Right atrium auricular region (tissue), 2 donors: ENCODE measurements around the gene AACS. TPM values are rescaled to one million over a fixed set of nuclear protein-coding genes. Genes with fewer than 3 reads are reported as not detected.
"Not testable (repeated sequence)": the region's sequence is repeated elsewhere in the genome, so short reads cannot be mapped to it uniquely, and the experiment has no call there.

Source experiments
- DNase-seq: peaks from one replicate; pipeline ENCODE4 v3.0.0-alpha.2; 2019; ENCODE audit warnings: low spot score
- H3K27ac ChIP-seq, 2 donors: fragments of 200-600 bp; sonication (generic); 1 replicate in 1 of 2; 2 replicates in 1 of 2; pipeline ENCODE4 v1.5.1; 2016 to 2019
- H3K27me3 ChIP-seq, 2 donors: fragments of 200-600 bp; sonication (generic); one replicate each; pipeline versions ENCODE4 v1.5.1 to v1.6.0; 2017 to 2019
- H3K36me3 ChIP-seq: fragments of 200-600 bp; sonication (generic); one replicate; pipeline ENCODE4 v1.5.1; 2016
- H3K4me1 ChIP-seq, 2 donors: fragments of 200-600 bp; sonication (generic); one replicate each; pipeline versions ENCODE4 v1.5.1 to v1.6.0; 2017 to 2019
- H3K4me3 ChIP-seq, 2 donors: fragments of 200-600 bp; sonication (generic); 1 replicate in 1 of 2; 2 replicates in 1 of 2; pipeline ENCODE4 v1.5.1; 2017 to 2019; ENCODE audit warnings: mild to moderate bottlenecking in 1 of 2, moderate library complexity in 1 of 2
- H3K9me3 ChIP-seq, 2 donors: fragments of 200-600 bp; sonication (generic); one replicate each; pipeline ENCODE4 v1.5.1; 2019
- CTCF ChIP-seq, 2 donors: fragments of 200-600 bp; sonication (generic); IDR thresholded peaks; one replicate each; pipeline ENCODE4 v1.5.1; 2019; ENCODE audit warnings: antibody characterized with exemption in 2 of 2
- total RNA-seq, 2 donors: library from RNA; depleted of rRNA; stranded (reverse); fragments of >200 nt; gene quantifications; one replicate each; pipeline ENCODE4 v1.1.0, GENCODE V29; 2016

The AACS gene
- total RNA-seq, 2 donors from 2014 or later: 7.4 to 11.7 TPM

- no peak for TF ChIP-seq CTCF (IDR thresholded peaks at IDR 0.05)
- Histone ChIP-seq H3K27ac (no peak overlapping the region), H3K4me1 (no peaks in the 10 kb centered on the region), H3K4me3 (no peak overlapping the region), H3K9me3 (no peaks in the 10 kb centered on the region), H3K27me3 (no peaks in the 10 kb centered on the region), H3K36me3 (no peaks in the 10 kb centered on the region)
- no peak for DNase-seq
Measured at GRCh38 chr12:125137766-125138344, 72.6 kb downstream of the AACS start.

GRCh38 chr12:125140279-125141209 lies 75.3 kb downstream of the AACS start:
- Histone ChIP-seq H3K4me1 (peaks cover 0 to 9% of the 10 kb centered on the region in 2 donors), H3K4me3 (no peak overlapping the region), H3K27me3 (no peaks in the 10 kb centered on the region), H3K9me3 (no peaks in the 10 kb centered on the region), H3K27ac (no peak overlapping the region), H3K36me3 (no peaks in the 10 kb centered on the region)
- TF ChIP-seq CTCF (IDR thresholded peaks at IDR 0.05): no peak
- no peak for DNase-seq

GRCh38 chr12:125141210-125141573 lies 76.0 kb downstream of the AACS start:
- H3K36me3 ChIP-seq, H3K27me3 ChIP-seq, H3K4me3 ChIP-seq, H3K9me3 ChIP-seq, H3K4me1 ChIP-seq, H3K27ac ChIP-seq, DNase-seq: not testable (repeated sequence)

GRCh38 chr12:125142601-125143000 lies 77.4 kb downstream of the AACS start:
- no peak for TF ChIP-seq CTCF (IDR thresholded peaks at IDR 0.05)
- no peaks in the 10 kb centered on the region for H3K27me3 ChIP-seq
- no peaks in the 10 kb centered on the region for H3K36me3 ChIP-seq
- no peaks in the 10 kb centered on the region for H3K9me3 ChIP-seq
- H3K4me1 ChIP-seq: peaks cover 0 to 9% of the 10 kb centered on the region in 2 donors
- H3K4me3 ChIP-seq: no peak overlapping the region
- no peak overlapping the region for H3K27ac ChIP-seq
- DNase-seq: no peak

GRCh38 chr12:125143491-125143890 lies 78.3 kb downstream of the AACS start:
- H3K36me3 ChIP-seq: no peaks in the 10 kb centered on the region
- peak; percentile 64 for DNase-seq
- H3K9me3 ChIP-seq: no peaks in the 10 kb centered on the region
- H3K4me3 ChIP-seq: no peak overlapping the region
- peaks cover 0 to 9% of the 10 kb centered on the region in 2 donors for H3K4me1 ChIP-seq
- peak overlapping the region in 1 of 2 donors; percentile 0 for H3K27ac ChIP-seq
- TF ChIP-seq CTCF (IDR thresholded peaks at IDR 0.05): no peak
- H3K27me3 ChIP-seq: no peaks in the 10 kb centered on the region

GRCh38 chr12:125145196-125145595 lies 80.0 kb downstream of the AACS start:
- Histone ChIP-seq H3K36me3 (no peaks in the 10 kb centered on the region), H3K4me3 (no peak overlapping the region), H3K27ac (no peak overlapping the region), H3K27me3 (no peaks in the 10 kb centered on the region), H3K4me1 (peaks cover 0 to 9% of the 10 kb centered on the region in 2 donors), H3K9me3 (no peaks in the 10 kb centered on the region)
- TF ChIP-seq CTCF (IDR thresholded peaks at IDR 0.05): no peak
- no peak for DNase-seq
